Neutrophil (primary cell): ENCODE data around the gene C1orf21.

Experiments
- H3K27ac ChIP-seq: fragments of 200-600 bp; sonication (generic); 2 replicates; pipeline ENCODE4 v1.5.1; 2016; ENCODE audit warnings: mild to moderate bottlenecking, moderate library complexity
- H3K27me3 ChIP-seq: fragments of 200-600 bp; sonication (generic); 2 replicates; pipeline ENCODE4 v1.6.0; 2016; ENCODE audit warnings: mild to moderate bottlenecking
- H3K36me3 ChIP-seq: fragments of 200-600 bp; sonication (generic); 2 replicates; pipeline ENCODE4 v1.5.1; 2017
- H3K4me1 ChIP-seq, 2 experiments: fragments of 200-600 bp in 1 of 2; sonication (generic) in 1 of 2; 1 replicate in 1 of 2; 2 replicates in 1 of 2; pipeline versions ENCODE4 v1.5.1 to v1.6.1; 2013 to 2016; ENCODE audit warnings: low read depth in 1 of 2, low read length in 1 of 2, mild to moderate bottlenecking in 1 of 2, moderate library complexity in 1 of 2; ENCODE audit not compliant: control insufficient read depth in 1 of 2, insufficient read depth in 1 of 2
- H3K4me3 ChIP-seq, 2 experiments: fragments of 200-600 bp in 1 of 2; sonication (generic) in 1 of 2; 1 replicate in 1 of 2; 2 replicates in 1 of 2; pipeline ENCODE4 v1.5.1; 2013 to 2016; ENCODE audit warnings: low read depth in 1 of 2, low read length in 1 of 2, mild to moderate bottlenecking in 1 of 2, moderate library complexity in 1 of 2
- H3K9me3 ChIP-seq: fragments of 200-600 bp; sonication (generic); 2 replicates; pipeline ENCODE4 v1.5.1; 2016
- TF ChIP-seq, protein P1 (sequence below): fragments of 200-600 bp; sonication (generic); IDR thresholded peaks from 2 replicates; pipeline ENCODE4 v1.5.1; 2016; ENCODE audit warnings: antibody characterized with exemption

C1orf21 gene

DNA sequence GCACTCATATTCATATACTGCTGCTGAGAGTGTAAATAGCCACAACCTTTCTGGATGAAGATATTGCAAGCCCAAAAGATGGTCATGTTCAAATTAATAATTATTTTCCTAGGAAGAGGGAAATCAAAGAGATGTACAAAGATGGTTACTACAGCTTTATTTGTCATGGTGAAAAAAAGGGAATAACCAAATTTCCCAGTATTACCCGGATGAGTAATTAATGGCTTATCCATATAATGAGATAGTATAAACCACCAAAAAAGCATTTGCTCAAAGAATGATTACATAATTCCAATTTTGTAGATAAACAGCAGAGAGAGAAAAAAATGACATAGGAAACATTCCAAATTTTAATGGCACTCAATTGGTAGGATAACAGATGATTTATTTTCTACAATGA lies 165.6 kb downstream of the C1orf21 start:
- TF ChIP-seq, protein P1, sequence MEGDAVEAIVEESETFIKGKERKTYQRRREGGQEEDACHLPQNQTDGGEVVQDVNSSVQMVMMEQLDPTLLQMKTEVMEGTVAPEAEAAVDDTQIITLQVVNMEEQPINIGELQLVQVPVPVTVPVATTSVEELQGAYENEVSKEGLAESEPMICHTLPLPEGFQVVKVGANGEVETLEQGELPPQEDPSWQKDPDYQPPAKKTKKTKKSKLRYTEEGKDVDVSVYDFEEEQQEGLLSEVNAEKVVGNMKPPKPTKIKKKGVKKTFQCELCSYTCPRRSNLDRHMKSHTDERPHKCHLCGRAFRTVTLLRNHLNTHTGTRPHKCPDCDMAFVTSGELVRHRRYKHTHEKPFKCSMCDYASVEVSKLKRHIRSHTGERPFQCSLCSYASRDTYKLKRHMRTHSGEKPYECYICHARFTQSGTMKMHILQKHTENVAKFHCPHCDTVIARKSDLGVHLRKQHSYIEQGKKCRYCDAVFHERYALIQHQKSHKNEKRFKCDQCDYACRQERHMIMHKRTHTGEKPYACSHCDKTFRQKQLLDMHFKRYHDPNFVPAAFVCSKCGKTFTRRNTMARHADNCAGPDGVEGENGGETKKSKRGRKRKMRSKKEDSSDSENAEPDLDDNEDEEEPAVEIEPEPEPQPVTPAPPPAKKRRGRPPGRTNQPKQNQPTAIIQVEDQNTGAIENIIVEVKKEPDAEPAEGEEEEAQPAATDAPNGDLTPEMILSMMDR: no peak
- no peak overlapping the region for H3K27ac ChIP-seq
- H3K4me3 ChIP-seq: no peak overlapping the region
- H3K9me3 ChIP-seq: no peaks in the 10 kb centered on the region
- H3K27me3 ChIP-seq: no peaks in the 10 kb centered on the region
- H3K36me3 ChIP-seq: no peaks in the 10 kb centered on the region
- no peaks in the 10 kb centered on the region for H3K4me1 ChIP-seq

DNA sequence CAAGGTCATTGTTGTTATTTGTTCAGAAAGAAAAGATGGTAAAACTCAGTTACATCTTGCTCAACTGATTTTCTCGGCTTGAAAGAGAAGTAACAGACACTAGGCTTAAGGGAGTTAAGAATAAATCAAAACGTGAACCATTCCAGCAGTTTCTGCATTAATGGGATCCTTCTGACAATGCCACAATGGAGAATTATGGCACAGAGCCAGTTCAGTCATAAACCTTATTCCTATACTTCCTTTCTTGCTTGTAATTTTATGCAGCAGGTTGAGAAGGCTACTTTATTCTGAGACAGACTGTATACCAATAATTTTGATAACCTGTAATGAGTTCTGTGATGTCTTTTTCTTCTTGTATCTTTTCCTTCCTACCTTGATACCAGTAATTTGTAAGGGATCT lies 167.0 kb downstream of the C1orf21 start:
- H3K27ac ChIP-seq: no peak overlapping the region
- TF ChIP-seq, protein P1: no peak
- no peak overlapping the region for H3K4me3 ChIP-seq
- no peaks in the 10 kb centered on the region for H3K9me3 ChIP-seq
- H3K27me3 ChIP-seq: no peaks in the 10 kb centered on the region
- H3K4me1 ChIP-seq: no peaks in the 10 kb centered on the region
- H3K36me3 ChIP-seq: no peaks in the 10 kb centered on the region

DNA sequence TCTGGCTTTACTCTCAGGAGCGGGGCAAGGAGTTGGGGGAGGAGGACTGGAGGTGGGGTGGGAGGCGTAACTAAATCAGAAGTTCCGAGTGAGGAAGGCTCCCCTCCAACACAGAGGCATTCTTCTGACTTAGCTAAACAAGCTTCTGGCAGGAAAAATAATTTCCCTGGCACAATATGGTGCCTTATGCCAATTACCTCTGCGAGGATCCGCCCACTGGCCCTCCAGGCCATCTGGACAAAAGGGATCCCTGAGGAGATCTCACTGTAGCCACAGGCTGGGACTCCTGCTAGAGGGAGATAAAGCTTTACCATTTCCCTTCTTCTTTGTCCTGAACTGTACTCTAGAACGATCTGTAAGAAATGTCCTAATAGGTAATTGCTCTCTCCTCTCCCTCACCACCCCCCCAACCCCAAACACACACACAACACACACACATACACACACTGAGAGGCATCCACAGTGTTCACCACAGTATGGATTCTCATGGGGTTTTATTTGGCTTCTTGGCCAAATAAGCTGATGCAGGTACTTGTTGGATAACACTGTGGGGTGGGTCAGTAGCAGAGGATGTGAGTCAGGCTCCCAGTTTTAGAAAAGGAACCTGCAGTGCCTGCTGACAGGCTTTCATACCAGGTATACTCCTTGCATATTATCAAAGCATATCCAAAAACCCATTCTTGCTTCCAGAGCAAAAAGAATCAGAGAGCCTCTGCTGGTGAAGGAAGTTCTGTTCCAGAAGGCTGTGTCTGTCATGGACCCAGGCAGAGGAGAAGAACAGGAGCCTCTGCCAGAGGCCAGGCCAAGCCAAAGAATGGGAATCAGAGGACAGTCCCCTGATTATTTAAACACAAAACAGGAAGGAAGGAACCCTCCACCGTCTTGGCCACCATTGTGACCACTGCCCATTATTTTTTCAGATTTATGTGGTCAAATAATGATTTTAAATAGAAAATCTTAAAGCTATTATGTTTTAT lies 169.1 kb downstream of the C1orf21 start:
- TF ChIP-seq, protein P1: no peak
- Histone ChIP-seq H3K27ac (no peak overlapping the region), H3K27me3 (no peaks in the 10 kb centered on the region), H3K4me1 (no peaks in the 10 kb centered on the region), H3K9me3 (no peaks in the 10 kb centered on the region), H3K4me3 (no peak overlapping the region), H3K36me3 (no peaks in the 10 kb centered on the region)

DNA sequence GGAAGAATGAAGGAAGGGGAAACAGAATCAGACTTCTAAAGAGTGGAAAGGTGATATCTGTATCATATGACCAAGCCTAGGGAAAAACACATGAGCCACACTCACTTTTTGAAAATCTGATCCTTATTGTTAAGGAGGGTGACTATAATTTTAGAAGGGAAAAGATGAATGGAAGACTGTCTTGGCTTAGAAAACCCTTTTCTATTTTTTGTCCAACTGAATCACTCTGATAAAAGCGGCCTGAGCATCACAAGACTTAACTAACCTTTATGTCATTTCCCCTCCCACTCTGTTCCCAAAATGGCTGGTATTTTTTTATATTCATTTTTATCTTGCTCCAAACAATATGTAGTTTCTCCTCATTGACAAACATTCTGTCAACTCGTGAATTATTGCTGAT lies 169.8 kb downstream of the C1orf21 start:
- Histone ChIP-seq H3K27me3 (no peaks in the 10 kb centered on the region), H3K36me3 (no peaks in the 10 kb centered on the region), H3K9me3 (no peaks in the 10 kb centered on the region), H3K4me3 (no peak overlapping the region), H3K27ac (no peak overlapping the region), H3K4me1 (no peaks in the 10 kb centered on the region)
- TF ChIP-seq, protein P1: no peak

DNA sequence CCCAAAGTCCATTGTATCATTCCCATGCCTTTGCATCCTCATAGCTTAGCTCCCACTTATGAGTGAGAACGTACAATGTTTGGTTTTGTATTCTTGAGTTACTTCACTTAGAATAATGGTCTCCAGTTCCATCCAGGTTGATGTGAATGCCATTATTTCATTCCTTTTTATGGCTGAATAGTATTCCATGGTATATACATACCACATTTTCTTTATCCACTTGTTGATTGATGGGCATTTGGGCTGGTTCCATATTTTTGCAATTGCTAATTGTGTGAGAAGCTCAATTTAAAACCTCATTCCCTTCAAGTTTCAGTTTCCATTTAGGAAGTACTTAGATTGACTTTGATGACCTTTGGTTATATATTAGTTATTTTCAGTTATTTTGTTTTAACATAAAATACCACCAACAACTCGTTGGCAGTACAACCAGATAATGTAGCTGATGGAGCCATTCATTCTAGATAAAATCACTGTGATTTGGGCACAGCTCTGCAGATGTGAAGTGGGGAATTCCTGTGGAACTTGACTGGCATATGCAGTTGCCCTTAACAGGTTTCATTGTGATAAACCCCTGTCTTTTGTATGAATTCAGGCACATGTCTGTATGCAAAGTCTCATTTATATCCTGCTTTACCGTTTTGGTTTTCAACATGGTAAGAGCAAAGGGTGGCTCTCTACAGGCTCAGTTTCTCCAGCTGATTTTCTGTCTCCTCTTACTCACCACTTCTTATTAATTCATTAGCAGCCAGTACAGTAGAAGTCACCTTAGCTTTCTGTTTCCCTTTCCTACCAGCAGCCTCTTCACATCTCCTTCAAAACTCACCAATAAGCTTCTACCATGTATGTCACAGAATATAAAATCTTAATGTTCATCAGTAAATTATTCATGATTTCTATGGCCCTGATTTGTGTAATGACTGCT lies 170.9 kb downstream of the C1orf21 start:
- H3K27ac ChIP-seq: no peak overlapping the region
- H3K4me3 ChIP-seq: no peak overlapping the region
- H3K27me3 ChIP-seq: no peaks in the 10 kb centered on the region
- no peaks in the 10 kb centered on the region for H3K9me3 ChIP-seq
- TF ChIP-seq, protein P1: no peak
- H3K36me3 ChIP-seq: no peaks in the 10 kb centered on the region
- no peaks in the 10 kb centered on the region for H3K4me1 ChIP-seq
